Stimulated activated CD4-positive, alpha-beta T cell treated with anti-CD3 and anti-CD28 coated beads, Interleukin-1b, Interleukin-23, amount 100 ng/mL, for 4 hours (primary cell): ENCODE data around the gene ASXL1.
A peak's percentile ranks its signal among the peaks of the same experiment; 100 is the strongest.
"Not testable (repeated sequence)": the region's sequence is repeated elsewhere in the genome, so short reads cannot be mapped to it uniquely, and the experiment has no call there.

ENCODE experiments used
- DNase-seq, 2 donors: peaks; one replicate each; pipeline ENCODE4 v3.0.0-alpha.2; 2020; ENCODE audit warnings: low read depth in 2 of 2

The ASXL1 gene

GRCh38 chr20:32357869-32358631, at the start of gene ASXL1:
ASXL1 (plus strand) TSS chr20:32358331; CDS start chr20:32358776, 445 bp downstream.
- DNase-seq = peak; percentile 90 to 92

GRCh38 chr20:32312718-32313424, 45.3 kb upstream of the ASXL1 start:
- no peak for DNase-seq

DNA sequence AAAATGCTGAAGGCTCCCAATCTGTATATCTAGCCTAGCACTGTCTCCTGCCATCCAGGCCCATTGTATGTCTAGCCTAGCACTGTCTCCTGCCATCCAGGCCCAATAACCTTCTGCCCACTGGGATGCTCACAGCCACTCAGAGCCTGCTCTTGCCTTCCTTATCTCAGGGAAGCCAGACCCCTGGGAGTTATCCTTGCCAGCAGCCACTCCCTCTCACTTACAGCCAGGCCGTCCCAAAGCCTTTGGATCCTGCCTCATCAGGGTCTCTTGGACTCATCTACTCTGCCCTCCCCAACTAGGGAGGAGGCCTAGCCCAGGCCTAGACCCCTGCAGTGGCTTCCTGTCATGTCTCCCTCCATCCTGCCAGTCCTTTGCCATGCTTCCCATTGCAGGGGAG, 43.4 kb upstream of the ASXL1 start:
- no peak for DNase-seq

- DNase-seq = no peak
Observed at GRCh38 chr20:32315399-32315798, 42.7 kb upstream of the ASXL1 start.

DNA sequence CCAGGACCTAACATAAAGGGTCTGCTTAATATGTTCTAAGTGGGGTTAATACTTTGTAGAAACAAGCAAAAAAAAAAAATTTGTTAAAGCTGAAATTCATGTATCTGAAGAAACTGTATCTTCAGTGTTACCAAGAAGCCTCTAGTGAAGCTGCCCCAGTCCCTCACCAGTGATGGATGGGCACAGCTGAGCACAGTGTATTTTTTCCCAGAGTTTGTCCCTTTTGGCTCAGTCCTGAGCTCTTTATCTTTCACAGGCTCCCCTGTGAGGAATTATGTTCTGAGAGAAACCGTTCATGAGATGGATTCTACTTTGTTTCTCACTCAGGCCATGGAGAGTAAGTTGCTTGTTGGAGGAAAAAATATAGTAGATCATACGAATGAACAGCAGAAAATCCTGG, 42.2 kb upstream of the ASXL1 start:
- no peak for DNase-seq

DNA sequence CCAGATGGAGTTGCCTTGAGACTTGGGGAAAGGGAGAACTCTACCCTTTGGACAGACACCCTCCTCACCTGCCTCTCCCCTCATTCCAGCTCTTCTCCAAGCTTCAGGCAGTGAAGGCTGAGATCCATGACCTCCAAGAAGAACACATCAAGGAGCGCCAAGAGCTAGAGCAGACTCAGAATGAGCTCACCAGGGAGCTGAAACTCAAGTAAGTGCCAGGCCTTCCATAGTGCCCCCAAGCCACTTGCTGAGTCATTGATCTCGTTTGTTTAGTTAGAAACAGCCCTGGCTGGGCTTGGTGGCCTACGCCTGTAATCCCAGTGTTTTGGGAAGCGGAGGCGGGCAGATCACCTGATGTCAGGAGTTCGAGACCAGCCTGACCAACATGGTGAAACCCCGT, 41.5 kb upstream of the ASXL1 start:
- no peak for DNase-seq

DNA sequence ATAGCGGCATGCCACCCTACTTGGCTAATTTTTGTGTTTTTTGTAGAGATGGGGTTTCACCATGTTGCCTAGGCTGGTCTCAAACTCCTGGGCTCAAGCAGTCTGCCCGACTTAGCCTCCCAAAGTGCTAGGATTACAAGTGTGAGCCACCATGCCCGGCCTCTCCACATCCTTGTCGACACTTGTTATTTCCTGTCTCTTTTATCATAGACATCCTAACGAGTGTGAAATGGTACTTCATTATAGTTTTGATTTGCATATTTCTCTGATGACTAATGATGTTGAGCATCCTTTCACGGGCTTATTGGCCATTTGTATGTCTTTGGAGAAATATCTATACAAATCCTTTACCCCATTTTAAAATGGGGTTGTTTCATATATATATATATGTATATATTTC, 39.0 kb upstream of the ASXL1 start:
- DNase-seq = no peak

- DNase-seq = no peak
Observed at GRCh38 chr20:32320305-32320704, 37.8 kb upstream of the ASXL1 start.

GRCh38 chr20:32321390-32321789, 36.7 kb upstream of the ASXL1 start:
- no peak for DNase-seq

- not testable (repeated sequence) for DNase-seq
Observed at GRCh38 chr20:32322260-32322659, 35.9 kb upstream of the ASXL1 start.

DNA sequence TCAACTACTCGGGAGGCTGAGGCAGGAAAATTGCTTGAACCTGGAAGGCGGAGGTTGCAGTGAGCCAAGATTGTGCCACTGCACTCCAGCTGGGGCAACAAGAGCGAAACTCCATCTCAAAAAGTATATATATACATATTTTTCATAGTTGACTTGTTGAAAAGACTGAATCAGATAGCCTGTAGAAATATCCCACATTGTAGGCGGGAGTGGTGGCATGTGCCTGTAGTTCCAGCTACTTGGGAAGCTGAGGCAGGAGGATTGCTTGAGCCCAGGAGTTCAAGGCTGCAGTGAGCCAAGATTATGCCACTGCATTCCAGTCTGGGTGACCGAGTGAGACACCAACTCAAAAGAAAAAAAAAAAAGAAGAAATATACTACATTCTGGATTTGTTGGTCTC, 34.4 kb upstream of the ASXL1 start:
- not testable (repeated sequence) for DNase-seq

- DNase-seq = no peak
Observed at GRCh38 chr20:32325706-32326503, 32.2 kb upstream of the ASXL1 start.

GRCh38 chr20:32326504-32326845, 31.7 kb upstream of the ASXL1 start:
- DNase-seq = no peak

- no peak for DNase-seq
Observed at GRCh38 chr20:32327087-32327681, 30.9 kb upstream of the ASXL1 start.

DNA sequence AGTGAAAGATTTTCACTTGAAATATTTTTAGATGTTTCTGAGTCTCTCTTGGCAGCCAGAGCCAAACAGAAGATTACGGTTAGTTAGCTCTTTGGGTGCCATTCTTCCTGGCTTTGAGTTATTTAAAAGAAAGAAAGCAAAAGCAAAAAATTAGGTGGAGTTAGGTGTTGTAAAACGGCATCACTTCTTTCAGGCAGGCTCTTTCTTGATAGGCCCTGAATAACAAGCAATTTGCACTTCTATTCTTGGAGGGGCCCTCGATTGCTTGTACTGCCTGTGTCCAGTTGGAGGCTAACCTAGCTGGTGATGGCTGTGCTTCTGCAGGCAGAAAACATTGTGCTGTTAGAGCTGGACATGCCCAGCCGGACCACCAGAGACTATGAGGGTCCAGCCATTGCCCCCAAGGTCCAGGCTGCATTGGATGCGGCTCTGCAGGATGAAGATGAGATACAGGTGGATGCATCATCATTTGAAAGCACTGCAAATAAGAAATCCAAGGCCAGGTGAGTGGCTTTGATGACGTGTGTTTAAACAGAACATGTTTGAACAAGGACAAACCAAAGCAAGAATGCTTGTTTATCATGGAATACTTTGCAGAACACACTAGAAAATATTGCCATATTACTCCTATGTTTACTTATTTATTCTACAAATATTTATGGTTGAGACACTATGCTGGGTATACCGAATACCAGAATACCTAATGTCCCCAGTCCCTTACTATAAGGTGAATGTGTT, 28.1 kb upstream of the ASXL1 start:
- no peak for DNase-seq

GRCh38 chr20:32330555-32330897, 27.6 kb upstream of the ASXL1 start:
- DNase-seq = no peak

GRCh38 chr20:32332614-32333013, 25.5 kb upstream of the ASXL1 start:
- DNase-seq = no peak

DNA sequence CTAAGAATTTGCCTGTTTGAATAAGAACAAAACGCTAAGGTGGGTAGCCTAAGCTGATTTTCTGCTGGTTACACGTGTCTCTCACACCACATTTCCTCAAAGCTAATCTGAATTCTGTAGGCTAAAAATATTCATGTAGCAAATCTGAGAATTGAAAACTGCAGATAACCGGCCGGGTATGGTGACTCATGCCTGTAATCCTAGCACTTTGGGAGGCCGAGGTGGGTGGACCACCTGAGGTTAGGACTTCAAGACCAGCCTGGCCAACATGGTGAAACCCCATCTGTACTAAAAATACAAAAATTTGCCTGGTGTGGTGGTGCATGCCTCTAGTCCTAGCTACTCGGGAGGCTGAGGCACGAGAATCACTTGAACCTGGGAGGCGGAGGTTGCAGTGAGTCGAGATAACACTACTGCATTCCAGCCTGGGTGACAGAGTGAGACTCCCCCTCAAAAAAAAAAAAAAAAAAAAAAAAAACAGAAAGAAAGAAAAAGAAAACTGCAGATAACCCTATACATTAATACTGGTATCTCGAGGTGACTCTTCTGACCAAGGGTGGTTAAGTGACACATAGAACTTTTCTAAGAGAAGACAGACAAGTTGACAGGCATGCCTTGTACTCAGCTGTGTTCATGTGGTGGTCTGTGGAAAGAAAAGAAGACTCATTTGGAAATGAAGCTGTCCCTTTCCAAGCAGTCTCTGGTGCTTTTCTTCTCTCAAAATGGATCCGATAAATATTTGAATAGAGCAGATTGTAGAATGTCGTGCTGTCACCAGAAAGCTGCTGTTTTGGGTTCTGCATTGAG, 24.7 kb upstream of the ASXL1 start:
- DNase-seq = no peak

GRCh38 chr20:32333988-32334885, 23.9 kb upstream of the ASXL1 start:
- peak; percentile 27 to 31 for DNase-seq

GRCh38 chr20:32336918-32337347, 21.2 kb upstream of the ASXL1 start:
- no peak for DNase-seq
